ENCODE results near the gene BOK.

Gene BOK

GRCh38 chr2:241619597-241620418, 61.3 kb downstream of the BOK start:
- H3K4me1 ChIP-seq (ENCODE audit: insufficient read depth, insufficient read length), result peaks cover 2% of the 10 kb centered on the region
- DNase-seq (ENCODE audit: low read depth, low spot score), result no peak
- H3K36me3 ChIP-seq (ENCODE audit: insufficient read depth, insufficient read length, low read length), result peaks cover 57% of the 10 kb centered on the region
- no peaks in the 10 kb centered on the region for H3K27me3 ChIP-seq (ENCODE audit: insufficient read depth, insufficient read length)
- H3K9me3 ChIP-seq (ENCODE audit: insufficient read depth, low read length), result no peaks in the 10 kb centered on the region
- no peak overlapping the region for H3K9ac ChIP-seq (ENCODE audit: insufficient read length, low read depth)
- TF ChIP-seq ZNF274 (IDR thresholded peaks at IDR 0.05; ENCODE audit: low read depth, low read length) (no peak), SUZ12 (IDR thresholded peaks at IDR 0.05; ENCODE audit: extremely low read depth, insufficient read depth, insufficient read length) (no peak), YY1 (IDR thresholded peaks at IDR 0.05; ENCODE audit: insufficient read depth, insufficient read length) (no peak)
- no peak overlapping the region for H3K4me3 ChIP-seq (ENCODE audit: insufficient read length, low read depth)

- H3K4me1 ChIP-seq (ENCODE audit: insufficient read depth, insufficient read length), result peaks cover 5% of the 10 kb centered on the region
- TF ChIP-seq ZNF274 (IDR thresholded peaks at IDR 0.05; ENCODE audit: low read depth, low read length), result no peak
- no peak for TF ChIP-seq SUZ12 (IDR thresholded peaks at IDR 0.05; ENCODE audit: extremely low read depth, insufficient read depth, insufficient read length)
- no peak for TF ChIP-seq YY1 (IDR thresholded peaks at IDR 0.05; ENCODE audit: insufficient read depth, insufficient read length)
- peaks cover 62% of the 10 kb centered on the region for H3K36me3 ChIP-seq (ENCODE audit: insufficient read depth, insufficient read length, low read length)
These were observed 61.8 kb downstream of the BOK start for GRCh38 chr2:241620419-241620769.

More at GRCh38 chr2:241620419-241620769, 61.8 kb downstream of the BOK start:
- DNase-seq (ENCODE audit: low read depth, low spot score), result no peak
- H3K9me3 ChIP-seq (ENCODE audit: insufficient read depth, low read length), result no peaks in the 10 kb centered on the region
- no peak overlapping the region for H3K4me3 ChIP-seq (ENCODE audit: insufficient read length, low read depth)
- no peaks in the 10 kb centered on the region for H3K27me3 ChIP-seq (ENCODE audit: insufficient read depth, insufficient read length)
- no peak overlapping the region for H3K9ac ChIP-seq (ENCODE audit: insufficient read length, low read depth)
